Osteocyte (in vitro differentiated cells): ENCODE data around the gene ZFYVE28. TPM values are rescaled to one million over a fixed set of nuclear protein-coding genes. Genes with fewer than 3 reads are reported as not detected.

Experiments used
- DNase-seq: peaks from one replicate; pipeline ENCODE4 v3.0.0; 2021; ENCODE audit warnings: mixed read lengths; ENCODE audit not compliant: unreplicated experiment; ENCODE audit errors: extremely low spot score
- H3K27ac Mint-ChIP-seq: one replicate; pipeline ENCODE4 v1.8.0; 2021; ENCODE audit warnings: mild to moderate bottlenecking, mixed read lengths; ENCODE audit not compliant: unreplicated experiment
- H3K27me3 Mint-ChIP-seq: one replicate; pipeline ENCODE4 v1.8.0; 2021; ENCODE audit warnings: mixed read lengths; ENCODE audit not compliant: unreplicated experiment
- H3K36me3 Mint-ChIP-seq: one replicate; pipeline ENCODE4 v1.8.0; 2021; ENCODE audit warnings: mixed read lengths; ENCODE audit not compliant: unreplicated experiment
- H3K4me1 Mint-ChIP-seq: one replicate; pipeline ENCODE4 v1.8.0; 2021; ENCODE audit warnings: mixed read lengths; ENCODE audit not compliant: unreplicated experiment
- H3K4me3 Mint-ChIP-seq: one replicate; pipeline ENCODE4 v1.8.0; 2021; ENCODE audit warnings: mild to moderate bottlenecking, moderate library complexity, mixed read lengths; ENCODE audit not compliant: unreplicated experiment
- H3K9me3 Mint-ChIP-seq: one replicate; pipeline ENCODE4 v1.8.0; 2021; ENCODE audit warnings: mixed read lengths; ENCODE audit not compliant: unreplicated experiment
- CTCF ChIP-seq: fragments of 200-600 bp; sonication (generic); IDR thresholded peaks from 2 replicates; pipeline ENCODE4 v1.5.0; 2021; ENCODE audit warnings: antibody characterized with exemption, mild to moderate bottlenecking, moderate library complexity
- total RNA-seq: library from RNA; stranded (reverse); gene quantifications from 2 replicates; pipeline ENCODE4 v1.2.1, GENCODE V29; 2021

The ZFYVE28 gene
- total RNA-seq, 1 donor from 2014 or later = 3.4 TPM

- no peak for TF ChIP-seq CTCF
- Mint-ChIP-seq H3K4me1 (no peaks in the 10 kb centered on the region), H3K27ac (no peak overlapping the region), H3K36me3 (peaks cover 8% of the 10 kb centered on the region), H3K27me3 (peaks cover 54% of the 10 kb centered on the region), H3K9me3 (peaks cover 5% of the 10 kb centered on the region), H3K4me3 (no peak overlapping the region)
- DNase-seq = no peak
Measured at GRCh38 chr4:2377241-2377640, 41.2 kb downstream of the ZFYVE28 start.

- H3K36me3 Mint-ChIP-seq = peaks cover 2% of the 10 kb centered on the region
- TF ChIP-seq CTCF = no peak
- no peak for DNase-seq
- no peaks in the 10 kb centered on the region for H3K9me3 Mint-ChIP-seq
- no peak overlapping the region for H3K27ac Mint-ChIP-seq
- peaks cover 46% of the 10 kb centered on the region for H3K27me3 Mint-ChIP-seq
- H3K4me1 Mint-ChIP-seq = no peaks in the 10 kb centered on the region
- H3K4me3 Mint-ChIP-seq = no peak overlapping the region
Measured at GRCh38 chr4:2375427-2375826, 43.0 kb downstream of the ZFYVE28 start.

- no peak overlapping the region for H3K4me3 Mint-ChIP-seq
- no peak overlapping the region for H3K27ac Mint-ChIP-seq
- H3K36me3 Mint-ChIP-seq = peaks cover 2% of the 10 kb centered on the region
- TF ChIP-seq CTCF = no peak
- H3K4me1 Mint-ChIP-seq = no peaks in the 10 kb centered on the region
- no peak for DNase-seq
- H3K27me3 Mint-ChIP-seq = peaks cover 30% of the 10 kb centered on the region
- peaks cover 8% of the 10 kb centered on the region for H3K9me3 Mint-ChIP-seq
Measured at GRCh38 chr4:2373532-2373931, 44.9 kb downstream of the ZFYVE28 start.

DNA sequence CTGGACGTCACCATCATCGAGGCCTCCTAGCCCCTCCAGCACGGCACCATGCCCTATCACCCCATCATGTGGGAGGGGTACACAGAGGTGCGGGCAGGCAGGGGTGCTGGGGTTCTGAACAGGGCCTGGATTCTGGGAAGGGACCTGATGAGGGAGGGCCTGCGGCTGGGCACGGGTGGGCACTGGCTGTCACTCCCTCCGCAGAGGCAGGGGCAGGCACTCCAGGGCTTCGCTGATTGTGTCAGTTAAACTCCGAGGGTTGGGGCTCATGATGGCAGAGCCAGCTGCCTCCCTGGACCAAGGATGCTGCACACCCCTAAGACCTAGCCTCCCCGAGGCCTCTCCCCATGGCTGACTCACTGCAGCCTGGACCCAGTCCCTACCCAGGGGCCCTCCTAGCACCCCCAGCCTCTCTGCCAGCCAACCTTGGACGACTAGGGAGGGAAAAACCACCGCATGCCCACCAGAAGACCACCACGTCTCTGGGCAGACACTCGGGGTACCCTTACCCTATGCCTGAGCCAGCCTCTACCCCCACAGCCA lies 45.9 kb downstream of the ZFYVE28 start:
- H3K4me3 Mint-ChIP-seq = no peak overlapping the region
- TF ChIP-seq CTCF = no peak
- H3K36me3 Mint-ChIP-seq = peaks cover 2% of the 10 kb centered on the region
- no peaks in the 10 kb centered on the region for H3K4me1 Mint-ChIP-seq
- H3K27me3 Mint-ChIP-seq = peaks cover 27% of the 10 kb centered on the region
- H3K27ac Mint-ChIP-seq = no peak overlapping the region
- H3K9me3 Mint-ChIP-seq = peaks cover 8% of the 10 kb centered on the region
- DNase-seq = no peak

DNA sequence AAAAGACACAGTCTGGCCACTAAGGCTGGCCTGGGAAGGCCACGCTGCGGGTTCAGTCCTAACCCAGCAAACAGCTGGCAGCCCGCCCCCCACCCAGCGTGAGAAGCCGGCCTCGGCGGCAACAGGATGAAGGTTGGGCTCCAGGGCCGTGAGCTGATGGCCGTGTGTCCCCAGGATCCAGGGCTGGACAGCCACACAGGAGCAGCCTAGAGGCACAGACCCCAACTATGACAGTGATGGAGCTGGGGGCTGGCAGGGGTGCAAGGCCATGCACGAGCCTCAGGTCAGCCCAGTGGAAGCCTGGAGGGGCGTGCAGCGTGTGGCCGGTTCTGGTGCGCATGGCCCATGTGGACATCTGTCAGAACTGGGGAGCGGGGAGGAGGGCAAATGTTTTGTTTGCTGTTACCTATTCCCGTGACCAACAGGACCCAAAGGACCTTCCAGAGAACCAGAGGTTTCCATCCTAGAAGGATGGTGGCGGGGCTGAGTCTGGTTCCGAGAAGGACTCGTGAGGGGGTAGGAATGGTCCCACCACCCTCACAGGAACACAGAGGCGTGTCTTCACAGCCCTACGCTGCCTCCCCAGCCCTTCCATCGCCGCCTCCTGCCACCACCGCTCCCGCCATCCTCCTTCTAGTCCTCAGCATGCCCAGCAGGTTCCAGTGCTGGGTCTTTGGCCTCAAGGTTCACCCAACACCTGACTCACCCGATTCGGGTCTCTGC lies 46.5 kb downstream of the ZFYVE28 start:
- H3K4me3 Mint-ChIP-seq = no peak overlapping the region
- no peaks in the 10 kb centered on the region for H3K4me1 Mint-ChIP-seq
- DNase-seq = no peak
- no peak for TF ChIP-seq CTCF
- H3K9me3 Mint-ChIP-seq = peaks cover 8% of the 10 kb centered on the region
- peaks cover 28% of the 10 kb centered on the region for H3K27me3 Mint-ChIP-seq
- H3K36me3 Mint-ChIP-seq = peaks cover 2% of the 10 kb centered on the region
- no peak overlapping the region for H3K27ac Mint-ChIP-seq
